ENCODE results near the gene CSPG4.
"Not testable (repeated sequence)": the region's sequence is repeated elsewhere in the genome, so short reads cannot be mapped to it uniquely, and the experiment has no call there.

The CSPG4 gene

GRCh38 chr15:75687486-75688277 lies 25.0 kb downstream of the CSPG4 start:
- TF ChIP-seq CTCF (IDR thresholded peaks at IDR 0.05) = no peak
- Histone ChIP-seq H3K27ac (no peak overlapping the region), H3K9me3 (no peaks in the 10 kb centered on the region), H3K4me3 (ENCODE audit: low read depth in 1 of 2, low read length in 1 of 2) (no peak overlapping the region), H3K4me1 (ENCODE audit: control insufficient read depth in 1 of 2, insufficient read depth in 1 of 2, low read depth in 1 of 2, low read length in 1 of 2) (no peaks in the 10 kb centered on the region), H3K27me3 (peaks cover 22% of the 10 kb centered on the region), H3K36me3 (no peaks in the 10 kb centered on the region)

- not testable (repeated sequence) for H3K27ac ChIP-seq; H3K27me3 ChIP-seq; H3K4me3 ChIP-seq (ENCODE audit: low read depth in 1 of 2, low read length in 1 of 2); H3K9me3 ChIP-seq; H3K4me1 ChIP-seq (ENCODE audit: control insufficient read depth in 1 of 2, insufficient read depth in 1 of 2, low read depth in 1 of 2, low read length in 1 of 2); H3K36me3 ChIP-seq
- TF ChIP-seq CTCF (IDR thresholded peaks at IDR 0.05) = peak; percentile 56
Measured at GRCh38 chr15:75686212-75686642, 26.4 kb downstream of the CSPG4 start.

DNA sequence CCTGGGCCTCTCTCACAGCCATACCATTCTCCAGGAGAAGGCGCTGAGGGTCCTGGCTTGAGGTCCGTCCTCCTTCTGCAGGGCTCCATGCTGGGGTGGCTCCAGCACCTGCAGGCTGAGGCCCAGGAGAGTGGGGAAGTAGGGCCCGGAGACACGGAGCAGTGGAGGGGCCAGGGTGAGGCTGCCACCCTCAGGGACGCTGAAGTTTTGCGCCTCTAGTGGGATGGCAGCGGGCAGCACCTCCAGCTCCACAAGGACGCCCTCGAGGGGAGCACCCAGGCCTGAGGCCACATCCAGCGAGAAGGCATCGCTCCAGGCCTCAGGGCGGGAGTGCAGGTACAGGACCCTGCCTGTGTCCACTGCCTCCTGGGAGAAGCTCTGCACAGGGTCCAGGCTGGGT lies 27.5 kb downstream of the CSPG4 start:
- H3K27ac ChIP-seq = no peak overlapping the region
- H3K27me3 ChIP-seq = no peaks in the 10 kb centered on the region
- no peaks in the 10 kb centered on the region for H3K4me1 ChIP-seq (ENCODE audit: control insufficient read depth in 1 of 2, insufficient read depth in 1 of 2, low read depth in 1 of 2, low read length in 1 of 2)
- TF ChIP-seq CTCF (IDR thresholded peaks at IDR 0.05) = no peak
- H3K4me3 ChIP-seq (ENCODE audit: low read depth in 1 of 2, low read length in 1 of 2) = no peak overlapping the region
- H3K9me3 ChIP-seq = no peaks in the 10 kb centered on the region
- no peaks in the 10 kb centered on the region for H3K36me3 ChIP-seq

- H3K36me3 ChIP-seq = no peaks in the 10 kb centered on the region
- no peaks in the 10 kb centered on the region for H3K9me3 ChIP-seq
- H3K27me3 ChIP-seq = no peaks in the 10 kb centered on the region
- no peaks in the 10 kb centered on the region for H3K4me1 ChIP-seq (ENCODE audit: control insufficient read depth in 1 of 2, insufficient read depth in 1 of 2, low read depth in 1 of 2, low read length in 1 of 2)
- no peak overlapping the region for H3K27ac ChIP-seq
- no peak for TF ChIP-seq CTCF (IDR thresholded peaks at IDR 0.05)
- no peak overlapping the region for H3K4me3 ChIP-seq (ENCODE audit: low read depth in 1 of 2, low read length in 1 of 2)
Measured at GRCh38 chr15:75684648-75685047, 28.0 kb downstream of the CSPG4 start.

DNA sequence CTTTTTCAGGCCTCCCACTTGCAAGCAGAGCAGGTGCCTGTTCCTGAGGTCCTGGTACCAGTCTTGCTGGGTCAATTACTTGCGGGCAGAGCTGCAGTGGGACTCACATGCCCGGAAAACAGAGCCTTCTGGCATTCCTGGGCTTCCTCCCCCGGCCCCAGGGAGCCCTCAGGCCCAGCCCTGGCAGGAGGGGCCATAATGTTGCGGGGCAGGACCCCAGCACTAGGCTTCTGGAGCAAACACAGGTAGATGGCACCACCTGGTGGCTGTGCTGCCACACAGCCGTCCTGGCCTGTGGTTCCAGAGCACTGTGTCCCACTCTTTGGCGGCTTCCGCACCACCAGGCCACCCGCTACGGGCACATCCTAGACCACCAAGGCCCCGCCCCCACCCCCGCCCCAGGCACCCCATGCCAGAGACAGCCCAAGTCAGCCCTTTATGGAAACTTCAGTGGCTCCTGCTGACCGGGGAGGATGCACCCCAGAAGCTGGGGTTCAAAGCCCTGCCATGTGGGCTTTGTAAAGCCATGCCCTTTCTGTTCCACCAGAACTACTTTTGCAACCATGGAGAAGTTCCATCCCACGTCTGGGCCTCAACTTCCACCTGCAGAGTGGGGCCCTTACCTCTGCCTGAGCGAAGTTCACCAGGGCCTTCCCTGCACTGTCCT lies 28.9 kb downstream of the CSPG4 start:
- H3K9me3 ChIP-seq; H3K4me3 ChIP-seq (ENCODE audit: low read depth in 1 of 2, low read length in 1 of 2); H3K4me1 ChIP-seq (ENCODE audit: control insufficient read depth in 1 of 2, insufficient read depth in 1 of 2, low read depth in 1 of 2, low read length in 1 of 2); H3K27ac ChIP-seq; H3K36me3 ChIP-seq; H3K27me3 ChIP-seq: not testable (repeated sequence)
- peak; percentile 49 for TF ChIP-seq CTCF (IDR thresholded peaks at IDR 0.05)
